A673 (cell line): Measurements from ENCODE around the gene CENPA.
"Not testable (repeated sequence)": the region's sequence is repeated elsewhere in the genome, so short reads cannot be mapped to it uniquely, and the experiment has no call there.

Source experiments
- CTCF ChIP-seq: fragments of 300-800, 200-600 bp; sonication (generic); conservative IDR thresholded peaks from 2 replicates; pipeline ENCODE4 v1.5.1; 2017; ENCODE audit warnings: low read depth, mild to moderate bottlenecking, antibody characterized with exemption, low read length, moderate library complexity, mixed read lengths
- EZH2 ChIP-seq: fragments of 200-600 bp; sonication (generic); IDR thresholded peaks from 2 replicates; pipeline ENCODE4 v1.6.1; 2017; ENCODE audit warnings: borderline replicate concordance, low read depth, mild to moderate bottlenecking, mixed read lengths, antibody characterized with exemption, low read length; ENCODE audit not compliant: poor library complexity, severe bottlenecking

GRCh38 chr2:26795135-26795534 is 9.3 kb downstream of the CENPA start:
- not testable (repeated sequence) for TF ChIP-seq CTCF, EZH2
